Stimulated activated CD4-positive, alpha-beta T cell treated with anti-CD3 and anti-CD28 coated beads, TNF-alpha, amount 100 ng/mL, for 48 hours (primary cell): ENCODE measurements around the gene SH3BP5.

Experiments
- DNase-seq, 3 donors: peaks; one replicate each; pipeline ENCODE4 v3.0.0-alpha.2; 2020; ENCODE audit warnings: low read depth in 3 of 3

Gene SH3BP5

DNA sequence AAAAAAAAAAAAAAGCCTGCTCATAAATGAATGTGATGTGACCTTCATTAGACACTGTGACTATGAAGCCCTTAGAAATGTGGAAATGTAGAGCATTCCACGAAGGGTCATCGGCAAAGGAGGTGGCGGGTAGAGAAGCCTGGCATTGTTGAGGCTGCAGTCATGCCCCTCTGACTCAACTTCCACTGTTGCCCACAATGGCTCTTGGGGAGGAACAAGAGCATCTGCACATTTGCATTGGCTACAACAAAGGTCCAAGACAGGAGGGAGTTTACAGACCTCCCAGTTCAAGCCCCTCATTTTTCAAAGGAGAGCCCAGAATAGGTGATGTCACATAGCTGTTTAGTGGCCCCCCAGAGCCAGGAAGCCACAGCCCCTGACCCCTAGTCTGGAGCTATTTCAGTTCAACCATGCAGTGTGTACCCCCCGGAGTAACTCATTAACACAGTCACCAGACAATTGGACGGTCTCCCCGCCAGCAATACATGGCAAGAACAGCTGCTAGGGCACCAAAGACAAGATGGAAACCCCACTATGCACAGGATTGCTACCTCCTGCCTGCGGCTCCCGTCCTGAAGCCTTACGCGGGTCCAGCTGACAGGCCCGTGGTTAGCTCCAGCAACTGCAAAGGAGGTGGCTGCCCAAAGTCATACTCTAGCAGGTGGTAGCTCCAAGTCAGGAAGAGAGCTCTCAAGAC lies 56.2 kb downstream of the SH3BP5 start:
- DNase-seq, result no peak

DNA sequence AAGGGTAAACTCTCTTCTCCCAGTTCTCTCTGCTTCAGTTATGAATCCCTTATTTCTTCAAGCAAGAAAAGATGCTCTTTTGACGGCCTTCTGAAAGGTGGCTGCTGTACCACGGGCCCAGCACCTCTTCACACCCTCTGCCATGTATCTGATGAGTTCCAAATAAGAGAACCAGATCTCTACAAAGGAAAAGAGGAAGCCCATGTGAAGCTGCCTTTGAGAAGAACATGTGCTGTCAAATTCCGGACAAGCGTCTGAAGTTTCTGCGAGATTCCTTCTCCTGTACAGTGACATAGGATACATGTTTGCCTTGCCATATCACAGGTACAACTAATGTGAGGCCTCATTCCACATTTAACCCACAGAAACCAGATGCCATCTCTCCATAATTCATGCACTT lies 59.2 kb downstream of the SH3BP5 start:
- no peak for DNase-seq

DNA sequence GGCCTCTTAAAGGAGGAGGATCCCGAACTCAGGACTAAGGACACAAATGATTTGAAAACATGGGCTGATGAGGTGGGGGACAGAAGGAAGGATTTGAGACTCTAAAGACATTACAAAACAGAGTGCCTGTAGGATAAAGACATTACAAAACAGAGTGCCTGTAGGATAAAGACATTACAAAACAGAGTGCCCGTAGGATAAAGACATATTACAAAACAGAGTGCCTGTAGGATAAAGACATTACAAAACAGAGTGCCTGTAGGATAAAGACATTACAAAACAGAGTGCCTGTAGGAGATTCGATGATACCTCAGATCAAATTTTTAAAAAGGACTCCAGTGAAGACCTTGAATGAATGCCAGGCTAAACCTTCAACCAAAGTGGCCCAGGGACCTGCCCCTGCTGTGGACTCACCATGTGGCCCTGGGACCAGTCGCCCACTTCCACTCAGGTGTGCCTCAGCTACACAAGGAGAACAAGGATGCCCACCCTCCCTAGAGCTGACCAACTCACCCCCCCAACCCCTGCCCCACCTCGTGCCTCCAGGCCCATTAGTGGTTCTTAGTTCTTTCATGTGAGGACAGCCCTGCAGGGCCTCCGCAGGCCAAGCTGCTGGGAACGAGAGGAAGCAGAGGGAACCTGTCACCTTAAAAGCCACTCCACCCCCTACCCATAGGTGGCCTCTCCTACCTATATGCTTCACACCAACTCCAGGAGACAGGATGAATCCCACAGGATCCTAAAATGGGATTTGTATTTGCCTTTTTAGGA lies 59.8 kb downstream of the SH3BP5 start:
- DNase-seq, result no peak

DNA sequence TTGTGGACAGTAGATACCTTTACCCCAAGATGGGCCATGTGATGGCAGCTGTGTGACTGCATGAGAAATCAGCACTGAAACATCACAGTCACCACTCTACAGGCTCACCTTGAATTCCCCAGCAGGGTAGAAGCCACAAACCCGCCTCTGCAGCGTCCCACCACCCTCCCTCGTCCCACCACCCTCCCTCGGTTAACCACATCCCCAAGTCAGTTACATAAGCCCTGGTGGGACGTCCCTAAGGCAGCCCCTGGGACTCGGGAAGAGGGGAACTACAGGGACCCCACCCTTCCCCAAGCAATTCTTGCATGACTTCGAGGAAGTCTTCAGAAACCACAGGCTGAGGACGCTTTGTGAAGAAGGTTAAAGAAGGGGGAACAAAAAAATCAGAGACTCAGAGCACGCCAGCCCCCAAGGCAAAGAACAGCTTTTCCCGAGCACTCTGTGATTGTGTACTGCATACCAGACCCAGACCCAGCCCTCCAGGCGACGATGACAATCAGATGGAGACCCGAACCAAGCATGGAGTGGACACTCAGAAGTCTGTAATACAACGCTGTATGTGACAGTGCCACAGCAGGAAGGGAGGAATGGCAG lies 60.5 kb downstream of the SH3BP5 start:
- DNase-seq, result peak; percentile 30 to 59 (median 49)

DNA sequence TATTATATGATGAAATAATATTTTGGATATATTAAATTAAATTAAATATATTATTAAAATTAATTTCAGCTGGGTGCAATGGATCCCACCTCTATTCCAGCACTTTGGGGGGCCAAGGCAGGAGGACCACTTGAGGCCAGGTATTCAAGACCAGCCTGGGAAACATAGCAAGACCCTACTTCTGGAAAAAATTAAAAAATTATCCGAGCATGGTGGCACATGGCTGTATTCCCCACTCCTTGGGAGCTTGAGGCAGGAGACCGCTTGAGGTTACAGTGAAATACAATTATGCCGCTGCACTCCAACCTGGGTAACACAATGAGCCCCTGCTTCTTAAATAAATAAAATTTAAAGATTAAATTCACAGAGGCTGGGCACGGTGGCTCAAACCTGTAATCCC lies 61.4 kb downstream of the SH3BP5 start:
- no peak for DNase-seq

DNA sequence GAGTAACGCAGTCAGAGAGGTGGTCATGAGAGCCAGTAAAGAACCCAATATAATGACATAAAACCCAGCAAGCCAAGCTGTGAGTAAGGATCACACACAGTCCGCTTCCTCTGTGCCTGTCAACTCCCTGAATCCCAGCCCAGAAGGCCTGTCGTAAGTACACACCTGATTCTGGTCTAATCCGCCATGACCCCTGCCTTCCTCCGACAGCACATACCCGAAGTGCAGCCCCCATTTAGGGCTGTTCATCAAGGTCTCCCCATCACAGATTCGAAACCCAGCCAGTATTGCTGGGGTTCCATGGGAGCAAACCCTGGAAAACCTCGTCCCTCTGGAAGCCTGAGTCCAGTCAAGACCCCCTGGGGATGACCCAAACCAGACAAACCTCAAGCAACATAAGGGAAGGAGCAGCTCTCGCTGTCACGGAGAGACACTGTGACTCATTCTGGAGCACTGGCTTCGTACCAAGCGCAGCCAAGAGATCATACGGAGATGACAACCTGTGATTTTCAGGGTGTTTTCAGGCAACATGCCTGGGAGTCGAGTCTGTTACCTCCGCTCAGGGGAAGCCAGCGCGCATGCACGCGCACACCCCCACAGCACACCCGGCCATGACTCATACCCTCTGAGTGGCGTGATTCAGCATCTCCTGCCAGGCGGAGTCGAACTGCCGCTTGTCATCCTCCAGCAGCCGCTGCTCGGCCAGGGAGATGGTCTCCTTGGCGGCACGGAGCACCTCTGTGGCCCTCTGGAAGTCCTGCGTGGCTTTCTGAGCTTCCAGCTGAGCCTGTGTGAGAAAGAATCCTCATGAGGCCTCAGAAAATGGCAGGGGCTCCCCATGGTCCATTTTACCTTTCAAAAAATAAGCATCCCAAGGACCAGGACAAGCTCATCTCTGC lies 63.0 kb downstream of the SH3BP5 start:
- DNase-seq, result peak; percentile 75 to 88 (median 81)

DNA sequence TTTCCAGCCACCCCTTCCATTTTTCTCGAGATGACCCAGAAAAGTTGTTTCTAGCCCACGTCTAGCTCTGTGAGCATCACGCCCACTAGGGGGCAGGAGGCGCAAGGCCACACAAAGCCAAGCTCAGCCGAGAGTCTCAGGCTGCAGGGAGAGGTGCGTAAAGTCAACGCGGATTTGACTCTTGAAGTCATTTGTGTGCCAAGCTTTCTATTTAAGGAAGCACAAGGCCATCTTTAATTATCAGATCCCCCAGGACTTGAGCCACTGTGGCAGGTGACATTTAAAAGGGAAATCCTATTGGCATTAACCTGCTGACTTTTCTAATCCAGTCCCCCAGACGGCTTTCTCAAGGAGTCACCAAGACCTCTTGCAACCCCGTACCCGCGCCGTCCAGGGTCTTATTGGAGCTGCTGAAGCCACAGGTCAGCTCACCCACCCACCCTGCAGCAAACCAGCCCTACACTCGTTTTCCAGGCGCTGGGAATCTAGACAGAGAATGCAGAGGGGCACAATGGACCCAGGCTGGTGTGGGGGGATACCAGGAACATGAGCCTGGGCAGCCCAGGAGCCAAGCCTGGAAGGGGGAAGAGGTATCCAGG lies 64.3 kb downstream of the SH3BP5 start:
- peak; percentile 71 to 85 (median 76) for DNase-seq

DNA sequence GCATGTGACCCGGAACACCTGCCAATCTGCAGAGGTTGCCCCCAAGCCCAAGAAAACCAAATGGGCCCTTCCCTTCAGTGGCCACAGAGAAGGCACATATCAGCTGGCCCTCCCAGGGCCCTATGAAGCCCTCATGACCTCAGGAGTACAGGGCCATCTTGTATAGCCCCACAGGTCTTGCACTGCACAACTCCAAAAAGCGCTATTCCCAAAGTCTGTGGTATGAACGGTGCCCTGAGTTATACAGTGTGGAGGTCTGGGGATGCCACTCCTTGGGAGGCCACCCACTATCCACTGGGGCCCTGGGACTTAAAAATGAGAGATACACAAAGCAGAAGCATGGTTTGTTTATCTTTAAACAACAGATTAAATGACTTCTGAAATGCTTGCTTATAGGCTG lies 64.9 kb downstream of the SH3BP5 start:
- no peak for DNase-seq

DNA sequence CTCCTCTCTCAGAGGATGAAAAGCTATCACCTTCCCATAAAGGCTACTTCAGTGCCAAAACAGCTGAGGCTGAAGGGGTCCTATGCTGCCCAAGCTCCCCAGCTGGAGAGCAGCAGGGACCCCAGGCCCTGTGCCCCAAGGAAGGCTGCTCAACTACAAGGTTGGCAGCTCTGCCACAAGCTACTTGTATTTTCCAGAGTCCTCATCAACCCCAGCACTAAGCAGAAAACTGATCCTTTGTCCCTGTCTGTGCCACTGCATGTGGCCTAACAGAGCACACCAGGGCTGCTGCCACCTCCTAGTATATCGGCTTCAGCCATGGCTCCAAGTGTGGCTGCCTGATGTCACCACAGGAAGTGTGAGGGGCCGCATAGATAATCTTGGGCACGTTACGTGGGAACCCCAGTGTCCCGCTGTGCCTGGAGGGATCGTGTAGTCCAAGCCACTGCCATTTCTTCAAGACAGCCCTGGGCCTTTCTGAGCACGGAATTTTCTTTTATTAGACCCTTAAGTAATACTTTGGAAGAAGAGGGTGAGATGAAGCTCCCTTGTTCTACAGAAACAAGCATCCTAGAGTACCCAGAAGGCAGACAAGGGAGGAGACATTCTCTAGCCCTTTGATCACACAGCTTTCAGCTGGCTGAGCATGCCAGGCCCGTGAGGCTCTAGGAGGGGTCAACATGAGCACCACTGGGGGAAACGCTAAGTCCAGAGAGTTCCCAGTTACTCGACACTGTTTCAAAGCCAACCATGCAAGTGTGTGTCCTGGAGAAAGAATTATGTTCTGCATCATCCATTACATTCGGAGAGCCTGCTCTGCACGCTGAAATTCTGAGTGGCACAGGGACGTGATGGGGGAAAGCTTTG lies 65.6 kb downstream of the SH3BP5 start:
- DNase-seq, result no peak

DNA sequence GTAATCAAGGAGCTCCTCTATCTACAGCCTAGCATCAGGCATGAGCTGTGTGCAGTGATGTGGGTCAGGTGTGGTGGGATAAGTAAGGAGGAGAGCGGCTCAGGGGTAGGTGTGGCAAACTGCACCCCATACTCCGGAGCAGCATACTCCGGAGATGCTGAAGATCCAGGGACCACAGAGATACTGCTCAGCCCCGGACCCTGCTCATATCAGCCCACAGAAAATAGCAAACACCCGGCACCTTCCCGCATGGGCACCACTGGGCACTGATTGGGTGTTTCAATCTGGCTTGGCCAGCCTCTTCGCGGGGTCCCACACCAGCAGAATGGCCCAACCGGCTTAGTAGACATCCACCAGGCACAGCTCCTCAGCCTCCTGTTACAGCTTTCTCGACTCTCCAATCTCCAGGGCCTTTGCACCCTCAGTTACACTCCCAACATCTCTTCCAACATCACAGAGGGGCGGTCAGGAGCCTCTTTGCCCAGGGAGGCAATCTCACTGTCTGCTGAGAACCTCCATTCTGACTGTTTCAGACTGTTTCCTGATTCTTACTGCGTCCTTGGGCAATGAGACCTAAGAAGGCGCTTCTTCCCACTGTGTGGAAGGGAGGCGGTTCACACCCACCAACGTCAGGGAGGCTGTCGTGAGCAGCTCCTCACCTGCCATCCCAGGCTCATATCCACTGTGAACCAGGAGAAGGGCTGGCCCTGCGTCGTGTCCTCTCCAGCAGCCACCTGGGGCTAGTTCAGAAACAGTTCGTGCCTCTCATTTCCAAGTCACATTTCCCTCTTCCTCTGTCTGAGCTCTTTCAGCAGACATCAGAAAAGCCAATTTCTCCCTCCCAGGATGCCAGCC lies 66.5 kb downstream of the SH3BP5 start:
- no peak for DNase-seq

DNA sequence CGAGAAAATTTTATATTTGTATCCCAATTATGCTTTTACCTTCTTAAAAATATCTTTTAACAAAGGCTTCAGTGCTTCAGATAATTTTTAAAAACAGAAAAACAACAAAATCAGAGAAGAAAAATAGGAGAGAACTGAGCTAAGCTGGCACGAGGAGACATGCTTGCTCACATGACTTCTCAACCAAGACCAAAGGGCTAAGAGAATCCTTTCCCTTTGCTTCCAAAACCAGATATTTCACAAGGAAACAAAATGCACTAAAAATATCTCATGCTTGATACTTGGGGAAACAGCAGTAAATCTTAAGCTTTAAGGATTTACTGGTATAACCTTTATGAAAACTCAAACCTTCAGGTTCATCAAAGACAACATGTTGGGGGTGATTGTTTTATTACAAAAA lies 67.9 kb downstream of the SH3BP5 start:
- DNase-seq, result no peak

DNA sequence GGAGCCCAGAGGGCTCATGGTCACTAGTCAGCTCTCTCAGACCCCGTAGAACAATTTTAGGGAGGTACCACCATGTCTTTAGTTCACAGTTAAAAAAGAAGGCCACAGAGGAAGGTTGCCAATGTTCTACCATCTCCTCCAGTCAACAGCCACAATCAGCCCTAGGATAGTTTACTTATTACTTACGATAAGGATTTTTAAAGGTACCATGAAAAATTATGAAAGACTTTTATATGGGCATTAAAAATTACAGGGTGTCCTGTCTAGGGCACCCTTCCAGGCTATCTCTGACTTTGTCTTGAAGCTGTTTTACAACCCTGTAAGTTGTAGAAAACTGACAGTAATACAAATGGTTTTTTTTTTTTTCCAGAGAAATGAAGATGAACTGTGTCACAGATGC lies 68.5 kb downstream of the SH3BP5 start:
- DNase-seq, result no peak

DNA sequence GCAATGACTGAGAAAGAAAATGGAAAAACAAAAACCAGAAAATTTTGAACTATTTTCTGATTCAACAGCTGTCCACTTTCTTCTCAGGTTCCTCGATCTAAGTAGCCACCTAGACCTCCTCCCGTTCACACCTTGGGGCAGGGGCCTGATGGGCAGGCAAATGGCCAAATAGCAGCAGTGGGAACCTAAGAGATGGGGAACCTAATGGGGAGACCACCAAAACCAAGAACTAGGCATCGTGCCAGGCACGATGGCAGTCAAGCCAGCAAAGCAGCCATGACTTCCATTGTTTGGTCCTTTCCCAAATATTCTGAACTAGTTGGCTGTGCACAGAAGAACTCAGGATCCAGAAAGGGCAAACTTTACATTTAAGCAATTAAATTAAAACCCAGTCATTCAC lies 69.3 kb downstream of the SH3BP5 start:
- DNase-seq, result no peak

DNA sequence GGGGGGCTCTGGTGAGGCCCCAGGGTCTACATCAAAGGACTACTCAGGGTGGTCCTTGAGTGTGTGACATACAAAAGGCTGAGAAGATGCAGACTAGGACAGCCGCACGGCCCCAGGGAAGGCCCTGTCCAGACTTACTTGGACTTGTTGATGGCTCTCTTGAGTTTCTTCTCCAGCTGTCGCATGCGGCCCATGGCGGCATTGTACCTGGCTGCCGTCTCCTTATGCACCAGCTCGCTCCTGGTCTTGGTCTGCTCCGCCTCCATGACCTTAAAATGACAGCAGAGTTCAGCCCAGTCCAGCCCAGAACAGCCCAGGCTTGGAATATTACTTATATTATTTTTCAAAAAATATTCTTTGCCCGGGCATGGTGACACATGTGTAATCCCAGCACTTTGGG lies 70.4 kb downstream of the SH3BP5 start:
- no peak for DNase-seq

DNA sequence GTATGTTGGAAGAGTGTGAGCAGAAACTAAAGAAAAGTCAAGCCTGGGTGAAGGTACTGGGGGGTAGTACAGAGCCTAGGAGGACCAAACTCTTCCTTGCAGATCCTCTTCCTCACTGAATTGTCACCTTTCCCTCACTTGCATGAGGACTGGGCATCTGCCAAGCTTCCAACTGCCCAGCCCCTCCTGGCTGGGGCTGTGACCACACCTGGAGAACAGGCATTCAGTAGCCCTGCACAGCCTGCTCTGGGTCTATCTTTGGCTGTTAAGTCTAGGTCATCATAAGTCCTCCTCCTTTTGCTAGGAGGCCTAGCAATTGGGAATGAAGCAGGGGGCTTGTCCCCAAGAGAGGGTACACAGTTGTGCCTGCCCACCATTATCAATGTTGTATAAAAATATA lies 71.1 kb downstream of the SH3BP5 start:
- no peak for DNase-seq

DNA sequence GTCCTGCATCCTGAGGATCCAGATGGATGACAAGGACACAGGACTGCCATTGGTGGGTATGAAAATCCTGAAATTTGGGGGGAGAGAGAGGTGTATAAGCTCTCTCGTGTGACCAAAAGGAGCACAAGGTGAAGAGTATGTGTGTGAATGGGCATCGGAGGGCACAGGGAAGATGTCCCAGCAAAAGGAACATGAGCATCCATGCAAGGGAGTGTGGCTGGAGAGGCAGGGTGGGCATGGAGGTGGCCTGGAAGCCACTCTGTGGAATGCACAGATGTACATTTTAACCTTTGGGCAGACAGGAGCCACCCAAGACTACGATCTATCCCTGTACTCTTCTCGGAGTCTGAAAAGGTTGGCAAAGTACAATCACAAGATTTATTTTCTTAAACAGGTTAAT lies 71.9 kb downstream of the SH3BP5 start:
- no peak for DNase-seq

DNA sequence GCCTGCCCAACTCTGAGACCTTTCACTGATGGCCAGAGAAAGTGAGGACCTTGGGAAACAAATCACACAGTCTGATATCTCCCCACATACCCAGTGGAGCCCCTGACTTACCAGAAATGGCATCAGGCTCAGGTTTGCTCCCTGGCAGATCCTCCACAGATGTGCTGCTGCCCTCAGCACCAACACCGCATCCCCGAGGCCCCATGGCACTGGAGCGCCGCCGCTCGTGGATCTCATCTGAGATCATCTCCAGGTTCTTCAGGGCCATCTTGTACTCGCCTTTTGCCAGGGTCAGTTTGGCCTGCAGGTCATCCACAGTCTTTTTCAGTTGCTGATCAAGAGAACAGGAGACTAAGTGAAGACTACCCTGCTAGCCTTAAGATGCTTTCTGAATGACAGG lies 73.7 kb downstream of the SH3BP5 start:
- DNase-seq, result no peak

DNA sequence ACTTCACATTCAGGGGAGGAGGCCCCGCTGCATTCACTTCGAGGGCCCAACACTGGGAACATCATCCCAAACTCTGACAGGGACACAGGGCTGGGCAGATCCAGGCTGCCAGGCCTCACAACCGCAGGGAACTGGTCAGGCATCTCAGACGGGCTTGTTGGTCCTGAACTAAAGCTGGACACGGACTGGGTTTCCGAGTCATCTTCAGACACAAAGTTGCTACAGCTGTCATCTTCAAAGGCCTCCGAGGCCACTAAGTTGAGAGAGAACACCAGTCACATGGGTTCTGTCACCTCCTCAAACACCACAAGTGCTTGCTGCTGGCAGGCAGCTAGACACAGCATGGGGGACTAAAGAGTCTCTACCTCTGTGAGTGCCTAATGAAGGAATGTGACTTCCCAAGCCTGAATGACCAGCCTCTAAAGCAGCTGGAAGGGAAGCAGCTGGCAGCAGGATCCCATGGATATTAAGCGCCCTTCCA lies 75.5 kb downstream of the SH3BP5 start:
- DNase-seq, result no peak

DNA sequence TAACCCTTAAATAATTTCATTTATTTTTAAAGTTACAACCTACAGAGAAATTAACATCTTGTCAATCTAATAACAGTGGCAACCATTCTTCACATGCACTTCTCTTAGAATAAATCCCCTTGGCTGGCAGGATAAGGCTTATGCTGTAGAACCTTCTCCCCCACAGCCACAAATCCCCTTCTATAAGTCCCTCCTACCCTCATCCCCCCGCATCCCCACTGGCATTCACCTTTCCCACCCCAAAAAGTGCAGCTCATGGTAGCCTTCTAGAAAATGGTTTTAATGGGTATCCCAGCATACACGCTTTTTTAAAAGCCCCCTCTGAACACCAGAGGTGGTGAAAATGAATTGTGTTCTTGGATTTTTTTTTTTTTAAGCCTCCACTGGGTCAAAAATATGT lies 77.2 kb downstream of the SH3BP5 start:
- no peak for DNase-seq
